HepG2 (cell line): ENCODE results near the gene PLPP3. TPM values are rescaled to one million over a fixed set of nuclear protein-coding genes. Genes with fewer than 3 reads are reported as not detected.

Experiments used
- FOXP1 ChIP-seq, 2 experiments: fragments of 450-650 bp in 1 of 2; IDR thresholded peaks; 2 replicates each; pipeline ENCODE4 v1.6.1; 2017 to 2018; ENCODE audit warnings: antibody characterized with exemption in 1 of 2
- NFIB ChIP-seq: sonication (generic); formaldehyde crosslinking; IDR thresholded peaks from 2 replicates; pipeline ENCODE4 v1.9.0; 2021; ENCODE audit warnings: missing genetic modification reagents, mild to moderate bottlenecking, borderline replicate concordance
- RBFOX2 ChIP-seq: fragments of 200-400 bp; formaldehyde crosslinking; IDR thresholded peaks from 2 replicates; pipeline ENCODE4 v1.6.1; 2017; ENCODE audit warnings: low read depth, mild to moderate bottlenecking, low read length
- SNAPC2 ChIP-seq: sonication (generic); formaldehyde crosslinking; IDR thresholded peaks from 2 replicates; pipeline ENCODE4 v1.8.1; 2022; ENCODE audit warnings: mild to moderate bottlenecking, missing genetic modification reagents
- polyA plus RNA-seq, 8 experiments: library from polyadenylated mRNA; depleted of rRNA in 3 of 8; stranded (reverse) in 7 of 8; unstranded in 1 of 8; fragments of >200 nt; fragmentation: Illumina TruSeq in 4 of 8; extraction: Trizol in 4 of 8; gene quantifications; 2 replicates each; pipeline versions ENCODE4 v1.2.1 to v1.2.3, GENCODE V29; 2011 to 2016; ENCODE audit warnings: low read depth in 4 of 8, missing spikeins in 1 of 8, mixed read lengths in 1 of 8; ENCODE audit not compliant: insufficient read depth in 1 of 8
- total RNA-seq, 5 experiments: library from RNA; depleted of rRNA; stranded (reverse); fragments of >200 nt; fragmentation: Illumina TruSeq; extraction: Trizol; gene quantifications; 2 replicates each; pipeline ENCODE4 v1.2.3, GENCODE V29; 2016; ENCODE audit warnings: low read depth in 1 of 5
- TF ChIP-seq, protein P1 (sequence below): sonication (generic); formaldehyde crosslinking; IDR thresholded peaks from 2 replicates; pipeline ENCODE4 v1.8.1; 2023; ENCODE audit warnings: missing genetic modification reagents, inconsistent platforms, borderline replicate concordance
- TF ChIP-seq, protein P2 (sequence below): sonication (generic); formaldehyde crosslinking; IDR thresholded peaks from one replicate; pipeline ENCODE4 v1.5.1; 2020; ENCODE audit warnings: mild to moderate bottlenecking, missing genetic modification reagents; ENCODE audit errors: not compliant biosample characterization

The PLPP3 gene
- total and polyA plus RNA-seq, 2 of the 13 experiments (the other 11 are each of a cell fraction or from before 2014, with no cell fraction given): 49.7 to 65.8 TPM

- TF ChIP-seq, protein P1, sequence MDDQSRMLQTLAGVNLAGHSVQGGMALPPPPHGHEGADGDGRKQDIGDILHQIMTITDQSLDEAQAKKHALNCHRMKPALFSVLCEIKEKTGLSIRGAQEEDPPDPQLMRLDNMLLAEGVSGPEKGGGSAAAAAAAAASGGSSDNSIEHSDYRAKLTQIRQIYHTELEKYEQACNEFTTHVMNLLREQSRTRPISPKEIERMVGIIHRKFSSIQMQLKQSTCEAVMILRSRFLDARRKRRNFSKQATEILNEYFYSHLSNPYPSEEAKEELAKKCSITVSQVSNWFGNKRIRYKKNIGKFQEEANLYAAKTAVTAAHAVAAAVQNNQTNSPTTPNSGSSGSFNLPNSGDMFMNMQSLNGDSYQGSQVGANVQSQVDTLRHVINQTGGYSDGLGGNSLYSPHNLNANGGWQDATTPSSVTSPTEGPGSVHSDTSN: no peak
- TF ChIP-seq RBFOX2: peak; percentile 53; the same call in 1 of the 2 replicates
- TF ChIP-seq NFIB: no peak
- no peak for TF ChIP-seq FOXP1 (IDR thresholded peaks at IDR 0.05)
- peak; percentile 40; the same call in 1 of the 2 replicates for TF ChIP-seq FOXP1 (CRISPR knock-in tag; IDR thresholded peaks at IDR 0.05)
- TF ChIP-seq, protein P2, sequence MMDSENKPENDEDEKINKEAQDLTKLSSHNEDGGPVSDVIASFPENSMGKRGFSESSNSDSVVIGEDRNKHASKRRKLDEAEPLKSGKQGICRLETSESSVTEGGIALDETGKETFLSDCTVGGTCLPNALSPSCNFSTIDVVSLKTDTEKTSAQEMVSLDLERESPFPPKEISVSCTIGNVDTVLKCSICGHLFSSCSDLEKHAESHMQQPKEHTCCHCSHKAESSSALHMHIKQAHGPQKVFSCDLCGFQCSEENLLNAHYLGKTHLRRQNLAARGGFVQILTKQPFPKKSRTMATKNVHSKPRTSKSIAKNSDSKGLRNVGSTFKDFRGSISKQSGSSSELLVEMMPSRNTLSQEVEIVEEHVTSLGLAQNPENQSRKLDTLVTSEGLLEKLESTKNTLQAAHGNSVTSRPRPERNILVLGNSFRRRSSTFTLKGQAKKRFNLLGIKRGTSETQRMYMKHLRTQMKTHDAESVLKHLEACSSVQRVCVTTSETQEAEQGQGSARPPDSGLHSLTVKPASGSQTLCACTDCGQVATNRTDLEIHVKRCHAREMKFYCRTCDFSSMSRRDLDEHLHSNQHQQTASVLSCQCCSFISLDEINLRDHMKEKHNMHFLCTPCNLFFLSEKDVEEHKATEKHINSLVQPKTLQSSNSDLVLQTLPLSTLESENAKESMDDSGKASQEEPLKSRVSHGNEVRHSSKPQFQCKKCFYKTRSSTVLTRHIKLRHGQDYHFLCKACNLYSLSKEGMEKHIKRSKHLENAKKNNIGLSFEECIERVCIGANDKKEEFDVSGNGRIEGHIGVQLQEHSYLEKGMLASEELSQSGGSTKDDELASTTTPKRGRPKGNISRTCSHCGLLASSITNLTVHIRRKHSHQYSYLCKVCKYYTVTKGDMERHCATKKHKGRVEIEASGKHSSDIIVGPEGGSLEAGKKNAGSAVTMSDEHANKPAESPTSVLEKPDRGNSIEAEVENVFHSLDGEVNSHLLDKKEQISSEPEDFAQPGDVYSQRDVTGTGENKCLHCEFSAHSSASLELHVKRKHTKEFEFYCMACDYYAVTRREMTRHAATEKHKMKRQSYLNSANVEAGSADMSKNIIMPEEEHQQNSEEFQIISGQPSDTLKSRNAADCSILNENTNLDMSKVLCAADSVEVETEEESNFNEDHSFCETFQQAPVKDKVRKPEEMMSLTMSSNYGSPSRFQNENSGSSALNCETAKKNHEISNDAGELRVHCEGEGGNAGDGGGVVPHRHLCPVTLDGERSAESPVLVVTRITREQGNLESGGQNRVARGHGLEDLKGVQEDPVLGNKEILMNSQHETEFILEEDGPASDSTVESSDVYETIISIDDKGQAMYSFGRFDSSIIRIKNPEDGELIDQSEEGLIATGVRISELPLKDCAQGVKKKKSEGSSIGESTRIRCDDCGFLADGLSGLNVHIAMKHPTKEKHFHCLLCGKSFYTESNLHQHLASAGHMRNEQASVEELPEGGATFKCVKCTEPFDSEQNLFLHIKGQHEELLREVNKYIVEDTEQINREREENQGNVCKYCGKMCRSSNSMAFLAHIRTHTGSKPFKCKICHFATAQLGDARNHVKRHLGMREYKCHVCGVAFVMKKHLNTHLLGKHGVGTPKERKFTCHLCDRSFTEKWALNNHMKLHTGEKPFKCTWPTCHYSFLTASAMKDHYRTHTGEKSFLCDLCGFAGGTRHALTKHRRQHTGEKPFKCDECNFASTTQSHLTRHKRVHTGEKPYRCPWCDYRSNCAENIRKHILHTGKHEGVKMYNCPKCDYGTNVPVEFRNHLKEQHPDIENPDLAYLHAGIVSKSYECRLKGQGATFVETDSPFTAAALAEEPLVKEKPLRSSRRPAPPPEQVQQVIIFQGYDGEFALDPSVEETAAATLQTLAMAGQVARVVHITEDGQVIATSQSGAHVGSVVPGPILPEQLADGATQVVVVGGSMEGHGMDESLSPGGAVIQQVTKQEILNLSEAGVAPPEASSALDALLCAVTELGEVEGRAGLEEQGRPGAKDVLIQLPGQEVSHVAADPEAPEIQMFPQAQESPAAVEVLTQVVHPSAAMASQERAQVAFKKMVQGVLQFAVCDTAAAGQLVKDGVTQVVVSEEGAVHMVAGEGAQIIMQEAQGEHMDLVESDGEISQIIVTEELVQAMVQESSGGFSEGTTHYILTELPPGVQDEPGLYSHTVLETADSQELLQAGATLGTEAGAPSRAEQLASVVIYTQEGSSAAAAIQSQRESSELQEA (CRISPR knock-in tag): no peak
- TF ChIP-seq SNAPC2 (CRISPR knock-in tag): peak; percentile 50; the same call in 1 of the 2 replicates
- TF ChIP-seq, all 625 proteins: peak for 25
Measured at GRCh38 chr1:56576880-56577405, 2.4 kb downstream of the PLPP3 start (continued).
